ENCODE measurements around the gene EZR.
"Not testable (repeated sequence)": the region's sequence is repeated elsewhere in the genome, so short reads cannot be mapped to it uniquely, and the experiment has no call there.

The EZR gene

DNA sequence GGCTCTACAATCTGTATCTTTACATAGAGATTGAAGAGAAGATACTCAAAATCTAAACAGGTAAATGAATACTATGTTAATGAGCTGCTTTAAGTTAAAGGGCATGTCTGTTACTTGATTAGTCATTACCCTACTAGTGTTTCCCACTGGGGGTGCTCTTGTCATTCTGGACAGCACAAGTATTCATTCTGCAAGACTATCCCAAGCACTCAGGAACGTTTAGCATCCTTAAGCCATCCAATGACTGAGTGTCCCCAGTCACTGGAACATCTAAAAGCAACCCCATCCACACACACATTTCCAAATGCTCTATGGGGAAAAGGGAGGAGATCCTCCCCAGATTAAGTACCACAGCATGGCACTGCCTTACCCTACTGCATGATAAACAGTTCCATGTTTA is 25.7 kb downstream of the EZR start:
- peak; percentile 60 for DNase-seq

GRCh38 chr6:158792505-158792904 is 26.7 kb downstream of the EZR start:
- not testable (repeated sequence) for DNase-seq

- DNase-seq = no peak
Measured at GRCh38 chr6:158791274-158791855, 27.8 kb downstream of the EZR start.

GRCh38 chr6:158789115-158789917 is 29.9 kb downstream of the EZR start:
- DNase-seq = peak; percentile 77

DNA sequence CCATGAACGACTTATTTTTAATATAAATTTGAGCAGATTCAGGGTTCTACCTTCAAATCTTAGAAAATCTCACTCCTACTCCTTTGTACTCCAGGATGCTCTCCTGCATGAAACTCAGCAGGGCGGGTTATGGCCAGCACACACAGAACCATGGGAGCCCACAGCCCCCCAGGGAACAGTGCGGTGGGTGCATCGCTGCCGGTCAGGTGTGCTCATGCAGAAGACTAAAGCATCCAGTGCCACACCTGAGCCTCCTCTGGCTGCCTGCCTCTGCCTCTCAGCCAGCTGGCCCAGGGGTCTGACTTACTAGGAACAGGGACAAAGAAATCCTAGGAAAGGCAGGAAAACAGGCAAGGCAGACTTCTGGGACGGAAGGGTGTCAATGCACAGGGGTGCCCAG is 31.8 kb downstream of the EZR start:
- no peak for DNase-seq

DNA sequence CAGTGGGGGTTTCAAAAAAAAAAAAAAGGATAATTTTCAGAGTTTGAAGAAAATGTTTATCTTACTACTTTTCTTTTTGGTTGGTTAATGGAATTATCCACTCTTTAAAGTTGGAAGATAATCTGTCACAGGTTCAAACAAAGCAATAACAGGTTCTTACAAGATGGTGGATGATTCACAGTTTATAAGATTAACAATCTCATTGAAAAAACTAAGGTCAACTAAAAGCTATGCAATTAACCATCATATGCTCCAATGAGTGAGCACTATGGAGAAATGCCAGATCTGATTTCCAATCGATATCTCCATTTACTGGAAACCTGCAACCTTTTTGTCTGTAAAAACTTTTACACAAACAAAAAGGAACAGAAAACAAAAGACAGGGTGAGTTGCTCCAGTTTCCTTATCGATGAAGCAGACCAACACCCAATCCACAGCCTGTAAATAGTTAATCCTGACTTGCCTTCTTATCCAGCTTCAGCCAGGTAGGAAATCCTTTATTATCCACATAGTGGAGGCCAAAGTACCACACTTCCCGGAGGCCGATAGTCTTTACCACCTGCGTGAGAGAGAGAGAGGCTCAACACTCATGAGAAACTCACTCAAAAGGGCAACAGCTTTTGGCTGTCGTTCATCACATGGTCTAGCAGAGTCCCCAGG is 32.4 kb downstream of the EZR start:
- DNase-seq = no peak

DNA sequence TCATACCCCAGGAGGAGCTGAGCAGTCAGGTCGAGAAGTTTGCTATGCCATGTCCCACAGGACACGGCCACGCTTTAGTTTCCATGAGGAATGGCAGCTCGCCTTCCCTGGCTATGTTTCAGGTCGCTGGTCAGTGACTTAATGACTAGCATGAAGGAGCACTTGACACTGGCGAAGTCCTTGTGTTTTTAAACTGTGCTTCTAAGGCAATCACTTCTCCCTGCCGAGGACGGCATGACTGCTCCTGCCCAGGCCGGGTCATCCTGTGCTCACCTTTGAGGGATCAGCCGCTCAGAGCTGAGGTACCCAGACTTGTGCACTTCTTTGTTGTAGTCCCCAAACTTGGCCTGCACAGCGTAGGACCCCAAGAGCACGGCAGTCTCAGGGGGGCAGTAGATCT is 34.1 kb downstream of the EZR start:
- DNase-seq = no peak

DNA sequence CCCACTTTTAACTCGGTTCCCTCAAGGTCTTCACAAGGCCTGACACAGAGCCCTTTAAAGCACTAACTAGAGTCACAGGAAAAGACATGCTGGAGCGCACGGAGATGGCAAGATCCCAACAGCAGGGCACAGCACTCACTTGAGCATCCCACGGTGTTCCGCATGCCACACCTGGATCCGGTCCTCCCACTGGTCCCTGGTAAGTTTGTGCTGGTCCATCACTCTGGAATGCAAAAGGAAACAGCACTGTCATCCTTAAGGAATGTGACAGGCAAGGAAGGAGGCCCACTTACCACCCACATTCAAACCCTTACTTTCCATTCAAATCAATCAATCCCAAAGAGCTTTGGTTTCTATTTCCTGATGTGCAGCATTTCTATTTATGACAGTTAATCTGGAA is 34.7 kb downstream of the EZR start:
- no peak for DNase-seq

DNA sequence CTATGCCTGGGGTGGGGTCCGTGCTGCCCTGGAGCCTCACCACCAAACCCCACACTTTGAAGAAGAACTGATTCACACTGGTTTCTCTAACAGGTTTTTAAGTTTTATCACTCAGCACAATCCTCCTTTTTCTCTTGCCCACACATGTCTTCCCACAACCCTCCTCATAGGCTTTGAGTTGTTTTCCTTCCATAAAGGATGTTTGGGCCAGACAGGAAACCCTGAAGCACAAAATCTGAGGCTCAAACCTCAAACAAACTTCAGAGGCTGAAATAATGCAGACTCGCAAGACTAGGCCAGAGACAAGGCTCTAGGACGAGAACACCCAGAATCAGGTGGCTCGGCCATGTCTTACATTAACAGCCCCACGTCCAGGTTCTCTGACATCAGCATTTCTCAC is 35.3 kb downstream of the EZR start:
- no peak for DNase-seq

GRCh38 chr6:158783167-158783450 is 36.1 kb downstream of the EZR start:
- DNase-seq = no peak

- no peak for DNase-seq
Measured at GRCh38 chr6:158782432-158783166, 36.6 kb downstream of the EZR start.

DNA sequence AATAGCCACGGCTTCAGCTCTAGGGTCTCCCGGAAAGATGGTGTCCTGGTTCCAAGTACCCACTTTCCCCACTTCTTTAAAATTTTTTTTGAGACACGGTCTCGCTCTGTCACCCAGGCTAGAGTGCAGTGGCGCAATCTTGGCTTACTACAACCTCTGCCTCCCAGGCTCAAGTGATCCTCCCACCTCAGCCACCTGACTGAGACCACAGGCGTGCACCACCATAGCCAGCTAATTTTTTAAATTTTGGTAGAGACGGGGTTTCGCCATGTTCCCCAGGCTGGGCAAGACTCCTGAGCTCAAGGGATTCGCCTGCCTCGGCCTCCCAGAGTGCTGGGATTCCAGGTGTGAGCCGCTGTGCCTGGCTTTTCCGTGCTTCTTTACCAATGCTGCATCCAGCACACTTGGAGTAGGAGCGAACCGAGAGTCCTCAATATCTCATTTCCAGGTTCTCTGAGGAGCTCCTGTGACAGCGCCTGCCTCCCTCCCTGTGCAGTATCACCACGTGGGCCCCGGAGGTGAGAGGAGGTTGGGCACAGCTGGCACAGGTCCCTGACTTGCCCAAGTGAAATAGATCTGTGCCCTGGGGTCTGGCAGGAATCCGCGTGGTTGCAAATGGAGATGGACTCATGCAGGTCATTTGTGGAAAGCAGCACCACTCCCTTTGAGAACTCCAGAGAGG is 37.3 kb downstream of the EZR start:
- DNase-seq = no peak

DNA sequence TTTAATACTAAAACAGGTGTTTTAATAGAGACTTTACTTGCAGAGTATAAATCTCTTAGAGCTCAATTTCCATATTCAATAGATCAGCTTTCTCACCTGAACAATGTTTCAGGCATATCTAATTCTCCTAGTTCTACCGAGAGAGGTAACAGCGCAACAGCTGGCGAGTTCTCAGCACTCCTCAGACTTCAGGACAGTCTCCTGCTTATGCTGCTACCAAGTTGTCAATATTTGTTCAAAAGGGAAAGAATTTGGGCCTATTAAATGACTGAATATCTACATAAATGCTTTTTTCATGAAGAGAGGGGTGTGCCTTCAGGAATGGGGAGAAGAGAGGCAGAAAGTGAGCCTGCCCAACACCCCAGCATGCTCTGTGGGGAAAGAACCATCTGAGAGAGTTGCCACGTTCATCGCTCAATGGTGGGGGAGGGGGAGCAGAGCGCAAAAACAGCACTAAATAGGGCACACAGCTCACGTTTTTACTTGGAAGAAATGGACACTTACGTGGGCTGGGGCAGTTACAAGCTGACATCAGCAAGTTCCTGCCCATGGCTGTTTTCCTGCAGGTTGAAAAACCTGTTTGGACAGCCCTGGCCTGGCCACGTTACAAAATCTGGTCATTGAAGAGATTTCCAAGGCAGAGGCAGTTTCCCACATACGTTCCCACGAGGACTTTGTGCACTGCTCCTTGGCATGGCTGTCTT is 38.0 kb downstream of the EZR start:
- DNase-seq = no peak

DNA sequence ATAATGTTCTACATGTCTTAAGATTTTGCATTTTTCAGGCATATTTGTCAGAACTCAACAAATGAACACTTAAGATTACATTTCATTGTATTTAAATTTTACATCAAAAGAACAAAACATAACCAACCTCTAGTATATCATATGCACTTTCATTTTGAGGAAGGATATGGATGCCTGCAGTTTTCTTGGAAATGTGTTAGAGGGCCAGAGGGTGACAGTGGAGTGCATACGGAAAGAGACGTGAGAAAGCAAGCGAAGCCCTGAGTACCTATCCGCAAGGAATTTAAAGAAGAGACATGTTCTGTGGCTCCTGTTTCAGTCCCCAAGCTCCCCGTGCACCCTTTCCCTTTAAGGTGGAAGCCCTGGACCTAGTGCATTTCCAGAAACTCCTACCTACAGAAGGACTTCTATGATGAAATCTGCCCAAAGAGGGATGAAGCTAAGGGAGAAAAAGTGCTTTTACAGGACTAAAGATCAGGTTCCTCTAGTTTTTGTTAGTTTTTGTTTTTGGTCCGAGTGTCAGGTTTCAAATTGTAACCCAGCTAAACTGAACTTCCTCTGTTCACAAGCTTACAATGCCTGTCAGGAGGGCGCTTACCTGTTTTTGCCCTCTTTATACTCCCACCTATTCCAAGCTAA is 38.8 kb downstream of the EZR start:
- no peak for DNase-seq

DNA sequence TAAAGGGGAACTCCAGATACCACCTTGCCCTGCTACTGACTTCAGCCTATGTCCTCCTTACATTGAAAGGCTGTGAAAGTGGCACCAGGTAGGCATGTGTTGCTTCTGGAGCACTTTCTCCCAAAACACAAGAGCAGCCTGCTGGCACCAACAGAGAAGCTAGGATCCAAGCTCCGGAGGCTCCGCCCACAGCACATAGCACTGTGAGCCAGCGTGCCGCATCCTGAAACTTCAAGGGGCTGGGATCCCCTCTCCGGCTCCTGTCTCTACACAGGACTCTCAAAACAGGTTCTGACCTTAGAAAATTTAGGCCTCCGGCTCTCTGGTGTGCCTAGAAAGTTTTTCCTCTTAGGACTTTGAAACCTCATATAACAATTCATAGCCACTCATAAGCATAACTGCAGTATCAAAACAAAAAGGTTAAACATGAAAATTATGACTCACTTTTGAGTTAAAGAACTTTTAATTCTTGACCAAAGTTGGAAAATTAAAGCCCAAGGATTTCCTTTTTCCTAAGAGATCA is 41.1 kb downstream of the EZR start:
- DNase-seq = no peak

DNA sequence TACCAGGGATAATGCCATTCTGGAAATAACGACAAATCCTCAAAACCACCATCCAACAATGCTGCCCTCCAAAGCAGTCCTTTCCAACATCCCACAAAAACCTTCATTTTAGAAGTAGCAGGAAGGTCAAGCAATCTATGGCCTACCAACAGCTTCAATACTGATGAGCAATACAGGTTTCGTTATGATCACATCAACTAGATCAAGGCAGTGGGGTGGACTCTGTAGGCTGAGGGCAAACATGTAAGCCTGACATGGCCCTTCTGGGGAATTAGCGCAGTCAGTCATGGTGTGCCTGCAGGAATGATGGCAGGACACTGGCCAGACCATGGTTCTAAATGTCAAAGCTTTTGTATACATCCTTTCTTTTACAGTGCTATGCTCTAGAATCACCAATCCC is 41.7 kb downstream of the EZR start:
- no peak for DNase-seq

- DNase-seq = no peak
Measured at GRCh38 chr6:158776737-158777136, 42.4 kb downstream of the EZR start.

GRCh38 chr6:158775832-158776231 is 43.3 kb downstream of the EZR start:
- no peak for DNase-seq

DNA sequence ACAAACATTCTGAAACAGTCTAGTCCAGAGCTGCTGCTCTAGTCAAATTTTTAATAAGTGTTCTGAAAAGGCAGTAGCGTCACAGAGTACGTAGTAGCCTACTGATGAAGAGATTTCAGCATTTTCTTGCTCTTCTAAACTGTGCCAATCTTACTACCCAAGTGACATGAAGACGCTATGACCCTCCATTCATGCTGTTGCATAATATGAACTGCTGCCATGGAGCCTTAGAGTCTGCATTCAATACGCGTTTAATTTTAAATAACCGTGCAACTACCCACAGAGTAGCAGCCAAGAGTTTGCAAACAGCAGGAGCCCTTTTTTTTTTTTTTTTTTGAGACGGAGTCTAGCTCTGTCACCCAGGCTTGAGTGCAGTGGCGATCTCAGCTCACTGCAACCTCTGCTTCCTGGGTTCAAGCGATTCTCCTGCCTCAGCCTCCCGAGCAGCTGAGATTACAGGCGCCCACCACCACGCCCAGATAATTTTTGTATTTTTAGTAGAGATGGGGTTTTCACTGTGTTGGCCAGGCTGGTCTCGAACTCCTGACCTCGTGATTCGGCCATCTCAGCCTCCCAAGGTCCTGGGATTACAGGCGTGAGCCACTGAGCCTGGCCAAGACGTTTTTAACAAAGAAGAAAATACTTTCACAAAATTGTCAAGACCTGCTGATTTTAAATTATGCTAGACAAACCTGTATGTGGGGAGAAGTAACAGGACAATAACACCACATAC is 44.3 kb downstream of the EZR start:
- peak; percentile 31 for DNase-seq

DNA sequence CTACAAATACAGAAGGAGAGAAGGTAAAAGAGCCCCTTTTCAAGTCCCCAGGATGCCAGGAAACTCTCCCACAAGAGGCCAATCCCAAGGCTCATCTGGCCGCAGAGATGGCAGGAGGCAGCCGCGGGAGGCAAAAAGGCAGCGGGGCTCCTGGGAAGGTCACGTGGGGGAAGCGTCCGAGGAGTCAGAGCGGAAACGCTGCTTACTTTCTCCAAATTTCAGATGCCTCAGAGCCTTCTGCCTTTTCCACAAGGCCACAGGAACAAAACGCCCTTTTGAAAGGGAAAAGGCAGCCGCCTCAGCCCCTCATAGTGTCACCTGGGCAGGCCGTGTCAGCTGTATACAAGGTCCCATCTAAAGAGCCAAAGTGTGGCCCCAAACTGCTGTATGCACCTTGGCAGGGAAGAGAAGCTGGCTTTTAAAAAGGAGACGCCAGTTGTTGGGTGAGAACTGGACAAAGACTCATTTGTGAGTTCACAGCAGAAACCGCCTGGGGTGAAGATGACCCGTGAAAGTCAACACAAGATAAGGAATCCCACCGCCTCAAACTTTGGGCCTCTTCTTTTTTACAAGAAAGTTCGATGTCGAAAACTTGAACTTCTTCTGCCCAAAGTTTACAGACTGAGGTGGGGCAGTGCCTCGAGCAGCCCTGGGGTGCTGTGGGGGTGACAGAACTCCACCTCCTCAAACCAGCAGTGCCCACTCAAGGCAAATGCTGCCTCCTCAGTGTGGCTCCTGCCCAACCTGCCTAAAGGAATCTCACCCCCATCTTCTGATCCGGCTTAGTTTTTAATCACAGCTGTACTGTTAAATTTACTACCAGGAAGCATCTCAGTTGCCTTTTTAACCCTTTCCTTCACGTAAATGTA is 45.4 kb downstream of the EZR start:
- DNase-seq = peak; percentile 39

Data from CD4-positive, alpha-beta T cell treated with Interleukin-10 for 1 hour (primary cell).